ENCODE data around the gene RFC4. TPM values are rescaled to one million over a fixed set of nuclear protein-coding genes. Genes with fewer than 3 reads are reported as not detected.

The RFC4 gene
- total and polyA plus RNA-seq, 2 of the 13 experiments (the other 11 are each of a cell fraction or from before 2014, with no cell fraction given) = 18.5 to 103 TPM

- peak; percentile 82 for TF ChIP-seq SRSF1 (optimal IDR thresholded peaks at IDR 0.05; ENCODE audit: low read depth, low read length)
- TF ChIP-seq AHR (CRISPR knock-in tag; IDR thresholded peaks at IDR 0.05) = peak; percentile 39; the same call in 1 of the 2 replicates
- TF ChIP-seq ATF1 (CRISPR knock-in tag; IDR thresholded peaks at IDR 0.05) = peak; percentile 95
- peak; percentile 89 for TF ChIP-seq ZFY (CRISPR knock-in tag; IDR thresholded peaks at IDR 0.05)
- TF ChIP-seq ZFP37 (CRISPR knock-in tag; IDR thresholded peaks at IDR 0.05; ENCODE audit: borderline replicate concordance) = 0 out of 2 replicates have a peak, but pooled peaks have one; percentile 10
- no peak for TF ChIP-seq GLMP (CRISPR knock-in tag; IDR thresholded peaks at IDR 0.05; ENCODE audit: borderline replicate concordance)
- TF ChIP-seq NCOA2 (CRISPR knock-in tag; IDR thresholded peaks at IDR 0.05) = peak; percentile 65
- TF ChIP-seq HES4 (CRISPR knock-in tag; IDR thresholded peaks at IDR 0.05; ENCODE audit: borderline replicate concordance) = no peak
- TF ChIP-seq NFKBIZ (CRISPR knock-in tag; IDR thresholded peaks at IDR 0.05) = no peak
- peak; percentile 71 for TF ChIP-seq PTBP1 (IDR thresholded peaks at IDR 0.05; ENCODE audit: low read depth, low read length, poor library complexity, severe bottlenecking)
- TF ChIP-seq ESRRA (CRISPR knock-in tag; IDR thresholded peaks at IDR 0.05; ENCODE audit: low read depth) = peak; percentile 37; the same call in 1 of the 2 replicates
- no peak for TF ChIP-seq ZNF773 (CRISPR knock-in tag; IDR thresholded peaks at IDR 0.05; ENCODE audit: borderline replicate concordance)
- TF ChIP-seq HNRNPL (IDR thresholded peaks at IDR 0.05; ENCODE audit: low read depth, low read length) = 0 out of 2 replicates have a peak, but pooled peaks have one; percentile 51
- TF ChIP-seq TCF12 (IDR thresholded peaks at IDR 0.05) = no peak
- TF ChIP-seq TCF12 (CRISPR knock-in tag; IDR thresholded peaks at IDR 0.05) = peak; percentile 83; the same call in 1 of the 2 replicates
- TF ChIP-seq ZFP41 (CRISPR knock-in tag; IDR thresholded peaks at IDR 0.05; ENCODE audit: borderline replicate concordance) = no peak; the same call in 1 of the 2 replicates
- peak; percentile 16; the same call in 1 of the 2 replicates for TF ChIP-seq ZNF563 (CRISPR knock-in tag; IDR thresholded peaks at IDR 0.05)
- TF ChIP-seq, protein P1, sequence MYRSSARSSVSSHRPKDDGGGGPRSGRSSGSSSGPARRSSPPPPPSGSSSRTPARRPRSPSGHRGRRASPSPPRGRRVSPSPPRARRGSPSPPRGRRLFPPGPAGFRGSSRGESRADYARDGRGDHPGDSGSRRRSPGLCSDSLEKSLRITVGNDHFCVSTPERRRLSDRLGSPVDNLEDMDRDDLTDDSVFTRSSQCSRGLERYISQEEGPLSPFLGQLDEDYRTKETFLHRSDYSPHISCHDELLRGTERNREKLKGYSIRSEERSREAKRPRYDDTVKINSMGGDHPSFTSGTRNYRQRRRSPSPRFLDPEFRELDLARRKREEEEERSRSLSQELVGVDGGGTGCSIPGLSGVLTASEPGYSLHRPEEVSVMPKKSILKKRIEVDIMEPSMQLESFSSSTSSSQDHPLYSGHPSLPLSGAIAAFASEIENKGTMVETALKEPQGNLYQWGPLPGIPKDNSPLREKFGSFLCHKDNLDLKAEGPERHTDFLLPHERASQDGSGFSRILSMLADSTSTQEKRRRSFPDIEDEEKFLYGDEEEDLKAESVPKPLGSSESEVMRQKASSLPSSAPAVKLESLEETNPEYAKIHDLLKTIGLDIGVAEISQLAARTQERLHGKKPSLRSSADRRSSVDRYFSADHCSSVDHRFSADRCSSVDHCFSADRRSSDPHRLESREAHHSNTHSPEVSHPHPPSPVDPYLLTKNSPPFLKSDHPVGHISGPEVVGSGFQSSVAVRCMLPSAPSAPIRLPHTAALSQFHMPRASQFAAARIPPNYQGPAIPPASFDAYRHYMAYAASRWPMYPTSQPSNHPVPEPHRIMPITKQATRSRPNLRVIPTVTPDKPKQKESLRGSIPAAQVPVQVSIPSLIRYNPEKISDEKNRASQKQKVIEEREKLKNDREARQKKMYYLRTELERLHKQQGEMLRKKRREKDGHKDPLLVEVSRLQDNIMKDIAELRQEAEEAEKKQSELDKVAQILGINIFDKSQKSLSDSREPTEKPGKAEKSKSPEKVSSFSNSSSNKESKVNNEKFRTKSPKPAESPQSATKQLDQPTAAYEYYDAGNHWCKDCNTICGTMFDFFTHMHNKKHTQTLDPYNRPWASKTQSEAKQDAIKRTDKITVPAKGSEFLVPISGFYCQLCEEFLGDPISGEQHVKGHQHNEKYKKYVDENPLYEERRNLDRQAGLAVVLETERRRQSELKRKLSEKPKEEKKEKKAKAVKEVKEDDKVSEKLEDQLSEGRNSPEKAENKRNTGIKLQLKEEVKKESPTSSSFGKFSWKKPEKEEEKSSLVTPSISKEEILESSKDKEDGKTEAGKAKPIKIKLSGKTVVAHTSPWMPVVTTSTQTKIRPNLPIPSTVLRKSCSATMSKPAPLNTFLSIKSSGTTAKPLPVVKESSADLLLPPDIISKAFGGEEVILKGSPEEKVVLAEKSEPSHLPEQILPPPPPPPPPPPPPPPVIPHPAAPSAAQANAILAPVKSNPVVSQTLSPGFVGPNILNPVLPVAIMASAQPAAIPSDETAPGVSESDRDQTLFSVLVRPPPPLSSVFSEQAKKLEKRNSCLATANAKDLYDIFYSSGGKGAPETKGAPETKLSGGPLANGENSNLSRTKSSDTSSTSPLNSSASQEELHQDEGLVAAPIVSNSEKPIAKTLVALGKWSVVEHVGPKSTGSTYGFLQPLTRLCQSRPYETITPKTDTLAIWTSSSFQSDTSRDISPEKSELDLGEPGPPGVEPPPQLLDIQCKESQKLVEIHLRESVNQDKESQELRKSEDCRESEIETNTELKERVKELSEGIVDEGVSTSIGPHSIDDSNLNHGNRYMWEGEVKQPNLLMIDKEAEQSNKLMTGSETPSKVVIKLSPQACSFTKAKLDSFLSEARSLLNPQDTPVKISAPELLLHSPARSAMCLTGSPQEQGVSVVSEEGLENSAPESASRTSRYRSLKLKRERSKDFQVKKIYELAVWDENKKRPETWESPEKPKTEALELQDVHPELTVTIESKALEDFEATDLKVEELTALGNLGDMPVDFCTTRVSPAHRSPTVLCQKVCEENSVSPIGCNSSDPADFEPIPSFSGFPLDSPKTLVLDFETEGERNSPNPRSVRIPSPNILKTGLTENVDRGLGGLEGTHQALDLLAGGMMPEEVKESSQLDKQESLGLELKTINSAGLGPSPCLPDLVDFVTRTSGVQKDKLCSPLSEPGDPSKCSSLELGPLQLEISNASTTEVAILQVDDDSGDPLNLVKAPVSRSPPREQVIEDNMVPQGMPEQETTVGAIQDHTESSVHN (CRISPR knock-in tag; IDR thresholded peaks at IDR 0.05) = 0 out of 2 replicates have a peak, but pooled peaks have one; percentile 51
- TF ChIP-seq NFE2L1 (CRISPR knock-in tag; IDR thresholded peaks at IDR 0.05; ENCODE audit: borderline replicate concordance) = no peak
These were observed at the start of gene RFC4 (continued) for GRCh38 chr3:186806089-186807055.

All from HepG2 (cell line).